ENCODE measurements around the gene FARSA.
"Not testable (repeated sequence)": the region's sequence is repeated elsewhere in the genome, so short reads cannot be mapped to it uniquely, and the experiment has no call there.

Gene FARSA

DNA sequence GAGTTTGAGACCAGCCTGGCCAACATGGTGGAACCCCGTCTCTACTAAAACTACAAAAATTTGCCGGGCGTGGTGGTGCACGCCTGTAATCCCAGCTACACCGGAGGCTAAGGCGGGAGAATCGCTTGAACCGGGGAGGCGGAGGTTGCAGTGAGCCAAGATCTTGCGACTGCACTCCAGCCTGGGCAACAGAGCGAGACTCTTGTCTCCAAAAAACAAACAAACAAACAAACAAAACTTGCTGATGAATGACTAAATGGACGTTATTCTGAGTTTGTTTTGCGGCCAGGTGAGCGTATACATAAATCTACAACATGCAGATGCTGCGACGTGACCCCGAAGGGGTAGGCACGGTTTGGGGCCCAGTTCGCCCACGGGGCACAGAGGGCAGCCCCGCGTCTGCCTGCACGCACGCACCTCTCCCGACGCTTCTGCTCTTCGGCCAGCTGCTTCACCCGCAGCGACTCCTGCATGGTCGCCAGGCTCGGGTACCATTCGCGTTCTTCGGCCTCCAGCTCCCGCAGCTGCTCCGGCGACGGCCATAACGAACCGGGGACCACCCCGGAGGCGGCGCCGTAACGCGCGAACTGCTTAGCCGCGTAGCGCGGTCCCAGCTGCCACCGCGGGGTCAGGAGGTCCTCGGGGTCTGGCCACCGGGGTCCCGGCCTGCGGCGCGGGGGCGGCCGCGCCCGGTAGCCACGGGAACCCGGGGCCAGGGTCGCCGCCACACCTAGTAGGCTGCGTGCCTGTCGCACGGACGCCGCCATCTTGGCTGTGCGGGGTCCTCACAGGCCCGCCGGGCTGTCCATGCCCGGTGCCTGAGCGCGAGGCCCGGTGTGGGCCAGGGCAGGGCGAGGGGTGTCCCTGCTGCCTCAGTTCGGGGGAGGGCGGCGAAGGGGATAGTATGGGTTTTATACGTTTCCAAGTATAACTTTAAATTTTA, 23.2 kb upstream of the FARSA start, which contains the start of gene GADD45GIP1:
GADD45GIP1 (minus strand) TSS at position 778 of the 943 bp plus-strand sequence; CDS start at position 767, 11 bp downstream.
- peak within 1 kb of the TSS; percentile 87 for H2BK5ac ChIP-seq (ENCODE audit: low read length)
- H2AFZ ChIP-seq (ENCODE audit: low read length): peak within 1 kb of the TSS; percentile 96
- H4K8ac ChIP-seq (ENCODE audit: low read depth, low read length): peak within 1 kb of the TSS; percentile 96
- peak within 1 kb of the TSS; percentile 98 for H3K9ac ChIP-seq (ENCODE audit: low read depth, low read length, poor library complexity)
- H2AK5ac ChIP-seq (ENCODE audit: low read depth, low read length): peak within 1 kb of the TSS; percentile 86
- H2BK12ac ChIP-seq (ENCODE audit: low read length): peak within 1 kb of the TSS; percentile 63
- no peak for DNase-seq (ENCODE audit: low spot score)
- peak within 1 kb of the TSS; percentile 61 for H2BK120ac ChIP-seq (ENCODE audit: low read depth, low read length)
- no peak within 1 kb of the TSS for H4K91ac ChIP-seq (ENCODE audit: low read depth, low read length, poor library complexity)
- peak within 1 kb of the TSS; percentile 97 for H3K4ac ChIP-seq (ENCODE audit: low read length)
- H2BK15ac ChIP-seq (ENCODE audit: low read length): peak within 1 kb of the TSS; percentile 87
- no peaks in the 10 kb centered on the region for H3K4me1 ChIP-seq (ENCODE audit: control insufficient read depth in 2 of 2, insufficient read depth in 1 of 2, low read depth in 1 of 2, low read length in 2 of 2)
- H3K23ac ChIP-seq (ENCODE audit: low read depth, low read length, poor library complexity): peak within 1 kb of the TSS; percentile 95
- H3K27ac ChIP-seq (replicated peaks; ENCODE audit: low read length): peak within 1 kb of the TSS; percentile 69
- no peaks in the 10 kb centered on the region for H3K27me3 ChIP-seq (ENCODE audit: control insufficient read depth in 3 of 3, insufficient read depth in 3 of 3, low read depth in 1 of 3, low read length in 3 of 3)
- peaks cover 18 to 43% of the 10 kb centered on the region in 2 donors for H3K36me3 ChIP-seq (replicated peaks in 1 of 2; ENCODE audit: control insufficient read depth in 2 of 2, insufficient read depth in 2 of 2, low read length in 2 of 2)
- peak within 1 kb of the TSS; percentile 97 for H3K18ac ChIP-seq (ENCODE audit: low read length)
- H3K4me3 ChIP-seq (ENCODE audit: low read length in 2 of 2): peak within 1 kb of the TSS; percentile 86 to 99
- H3K79me1 ChIP-seq (ENCODE audit: low read depth, low read length): peaks cover 11% of the 10 kb centered on the region
- H3K4me2 ChIP-seq (ENCODE audit: insufficient read depth, low read length, poor library complexity, severe bottlenecking): peak within 1 kb of the TSS; percentile 71
- no peaks in the 10 kb centered on the region for H3K9me3 ChIP-seq (replicated peaks in 1 of 2; ENCODE audit: control insufficient read depth in 2 of 2, insufficient read depth in 1 of 2, low read depth in 1 of 2, low read length in 2 of 2)
- peak within 1 kb of the TSS; percentile 63 for H3K14ac ChIP-seq (ENCODE audit: low read length)
- WGBS, 2 donors (ENCODE audit: extremely low coverage in 2 of 2, insufficient read length in 2 of 2, insufficient replicate concordance in 1 of 2): no CpG with 5 or more reads among the region's 84 CpGs

DNA sequence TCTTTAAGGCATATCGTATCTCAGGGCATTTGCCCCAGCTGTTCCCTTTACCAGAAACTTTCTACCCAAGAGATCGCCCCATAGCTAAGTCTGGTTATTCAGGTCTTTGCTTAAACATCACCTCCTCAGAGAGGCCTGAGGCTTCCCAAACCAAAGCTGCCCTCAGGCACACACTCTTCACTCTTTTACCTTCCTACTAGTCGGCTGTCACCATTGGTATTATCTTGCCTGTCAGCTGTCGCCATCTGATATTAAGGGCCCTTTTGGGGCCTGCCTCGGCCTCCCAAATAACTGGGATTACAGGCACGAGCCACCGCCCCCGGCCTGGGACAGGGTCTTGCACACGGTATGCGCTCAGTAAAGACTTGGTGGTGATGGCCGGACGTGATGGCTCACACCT, 22.5 kb upstream of the FARSA start:
- H3K23ac ChIP-seq (ENCODE audit: low read depth, low read length, poor library complexity): no peak overlapping the region
- peaks cover 11% of the 10 kb centered on the region for H3K79me1 ChIP-seq (ENCODE audit: low read depth, low read length)
- no peak overlapping the region for H3K27ac ChIP-seq (replicated peaks; ENCODE audit: low read length)
- peak overlapping the region; percentile 50 for H3K9ac ChIP-seq (ENCODE audit: low read depth, low read length, poor library complexity)
- peak overlapping the region; percentile 86 to 99 for H3K4me3 ChIP-seq (ENCODE audit: low read length in 2 of 2)
- peak overlapping the region; percentile 86 for H2AK5ac ChIP-seq (ENCODE audit: low read depth, low read length)
- peak overlapping the region; percentile 71 for H3K4me2 ChIP-seq (ENCODE audit: insufficient read depth, low read length, poor library complexity, severe bottlenecking)
- no CpG with 5 or more reads among the region's 12 CpGs for WGBS, 2 donors (ENCODE audit: extremely low coverage in 2 of 2, insufficient read length in 2 of 2, insufficient replicate concordance in 1 of 2)
- H2BK12ac ChIP-seq (ENCODE audit: low read length): no peak overlapping the region
- H3K4ac ChIP-seq (ENCODE audit: low read length): no peak overlapping the region
- H2AFZ ChIP-seq (ENCODE audit: low read length): no peak overlapping the region
- H3K9me3 ChIP-seq (replicated peaks in 1 of 2; ENCODE audit: control insufficient read depth in 2 of 2, insufficient read depth in 1 of 2, low read depth in 1 of 2, low read length in 2 of 2): no peaks in the 10 kb centered on the region
- no peaks in the 10 kb centered on the region for H3K27me3 ChIP-seq (ENCODE audit: control insufficient read depth in 3 of 3, insufficient read depth in 3 of 3, low read depth in 1 of 3, low read length in 3 of 3)
- H3K4me1 ChIP-seq (ENCODE audit: control insufficient read depth in 2 of 2, insufficient read depth in 1 of 2, low read depth in 1 of 2, low read length in 2 of 2): no peaks in the 10 kb centered on the region
- no peak overlapping the region for H2BK5ac ChIP-seq (ENCODE audit: low read length)
- H2BK15ac ChIP-seq (ENCODE audit: low read length): no peak overlapping the region
- no peak overlapping the region for H3K14ac ChIP-seq (ENCODE audit: low read length)
- H3K18ac ChIP-seq (ENCODE audit: low read length): no peak overlapping the region
- H2BK120ac ChIP-seq (ENCODE audit: low read depth, low read length): no peak overlapping the region
- no peak overlapping the region for H4K91ac ChIP-seq (ENCODE audit: low read depth, low read length, poor library complexity)
- peaks cover 22 to 49% of the 10 kb centered on the region in 2 donors for H3K36me3 ChIP-seq (replicated peaks in 1 of 2; ENCODE audit: control insufficient read depth in 2 of 2, insufficient read depth in 2 of 2, low read length in 2 of 2)
- DNase-seq (ENCODE audit: low spot score): no peak
- no peak overlapping the region for H4K8ac ChIP-seq (ENCODE audit: low read depth, low read length)

DNA sequence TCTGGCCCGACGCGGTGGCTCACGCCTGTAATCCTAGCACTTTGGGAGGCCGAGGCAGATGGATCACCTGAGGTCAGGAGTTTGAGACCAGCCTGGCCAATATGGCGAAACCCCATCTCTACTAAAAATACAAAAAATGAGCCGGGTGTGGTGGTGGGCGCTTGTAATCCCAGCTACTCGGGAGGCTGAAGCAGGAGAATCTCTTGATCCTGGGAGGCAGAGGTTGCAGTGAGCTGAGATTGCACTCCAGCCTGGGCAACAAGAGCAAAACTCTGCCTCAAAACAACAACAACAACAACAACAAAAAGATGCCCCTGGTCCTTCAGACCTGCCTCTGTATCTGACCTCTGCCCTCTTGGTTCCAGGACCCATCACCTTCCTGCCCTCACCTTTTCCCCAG, 22.1 kb upstream of the FARSA start:
- H2BK120ac ChIP-seq (ENCODE audit: low read depth, low read length); H2AK5ac ChIP-seq (ENCODE audit: low read depth, low read length); H4K8ac ChIP-seq (ENCODE audit: low read depth, low read length); H3K4me1 ChIP-seq (ENCODE audit: control insufficient read depth in 2 of 2, insufficient read depth in 1 of 2, low read depth in 1 of 2, low read length in 2 of 2); H3K4ac ChIP-seq (ENCODE audit: low read length); H2AFZ ChIP-seq (ENCODE audit: low read length); H2BK15ac ChIP-seq (ENCODE audit: low read length); H3K18ac ChIP-seq (ENCODE audit: low read length); H3K23ac ChIP-seq (ENCODE audit: low read depth, low read length, poor library complexity); H3K27me3 ChIP-seq (ENCODE audit: control insufficient read depth in 3 of 3, insufficient read depth in 3 of 3, low read depth in 1 of 3, low read length in 3 of 3); H3K14ac ChIP-seq (ENCODE audit: low read length); DNase-seq (ENCODE audit: low spot score); H4K91ac ChIP-seq (ENCODE audit: low read depth, low read length, poor library complexity); H3K9me3 ChIP-seq (replicated peaks in 1 of 2; ENCODE audit: control insufficient read depth in 2 of 2, insufficient read depth in 1 of 2, low read depth in 1 of 2, low read length in 2 of 2); H2BK5ac ChIP-seq (ENCODE audit: low read length); H3K27ac ChIP-seq (replicated peaks; ENCODE audit: low read length); H2BK12ac ChIP-seq (ENCODE audit: low read length): not testable (repeated sequence)
- H3K4me2 ChIP-seq (ENCODE audit: insufficient read depth, low read length, poor library complexity, severe bottlenecking): peak overlapping the region; percentile 71
- no CpG with 5 or more reads among the region's 9 CpGs for WGBS, 2 donors (ENCODE audit: extremely low coverage in 2 of 2, insufficient read length in 2 of 2, insufficient replicate concordance in 1 of 2)
- peaks cover 24 to 53% of the 10 kb centered on the region in 2 donors for H3K36me3 ChIP-seq (replicated peaks in 1 of 2; ENCODE audit: control insufficient read depth in 2 of 2, insufficient read depth in 2 of 2, low read length in 2 of 2)
- peaks cover 11% of the 10 kb centered on the region for H3K79me1 ChIP-seq (ENCODE audit: low read depth, low read length)
- H3K9ac ChIP-seq (ENCODE audit: low read depth, low read length, poor library complexity): peak overlapping the region; percentile 50
- peak overlapping the region in 1 of 2 donors; percentile 99 for H3K4me3 ChIP-seq (ENCODE audit: low read length in 2 of 2)

DNA sequence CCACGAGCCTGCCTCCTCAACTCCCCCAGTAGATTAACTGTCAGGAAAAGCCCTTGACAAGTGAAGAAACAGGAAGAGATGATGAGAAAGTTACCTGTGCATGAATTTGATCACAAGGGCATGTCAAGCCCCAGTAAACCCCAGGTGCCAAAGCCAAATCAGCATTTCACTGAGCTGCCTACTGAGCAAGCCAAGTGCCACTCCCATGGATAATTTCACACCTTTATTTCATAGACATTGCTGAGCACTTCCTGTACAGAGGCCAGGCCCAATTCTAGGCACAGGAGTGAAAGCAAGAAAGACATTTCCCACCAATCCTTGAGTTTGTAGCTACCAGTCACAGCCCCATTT, 21.1 kb upstream of the FARSA start:
- H3K36me3 ChIP-seq (replicated peaks in 1 of 2; ENCODE audit: control insufficient read depth in 2 of 2, insufficient read depth in 2 of 2, low read length in 2 of 2): peaks cover 30 to 62% of the 10 kb centered on the region in 2 donors
- WGBS, 2 donors (ENCODE audit: extremely low coverage in 2 of 2, insufficient read length in 2 of 2, insufficient replicate concordance in 1 of 2): no CpG with 5 or more reads among the region's 1 CpG

More for the DNA sequence above, 21.1 kb upstream of the FARSA start:
- H4K91ac ChIP-seq (ENCODE audit: low read depth, low read length, poor library complexity): no peak overlapping the region
- no peak overlapping the region for H3K18ac ChIP-seq (ENCODE audit: low read length)
- no peak overlapping the region for H2BK12ac ChIP-seq (ENCODE audit: low read length)
- H3K79me1 ChIP-seq (ENCODE audit: low read depth, low read length): peaks cover 11% of the 10 kb centered on the region
- H3K4me2 ChIP-seq (ENCODE audit: insufficient read depth, low read length, poor library complexity, severe bottlenecking): no peak overlapping the region
- no peak overlapping the region for H3K4ac ChIP-seq (ENCODE audit: low read length)
- DNase-seq (ENCODE audit: low spot score): no peak
- H3K27ac ChIP-seq (replicated peaks; ENCODE audit: low read length): no peak overlapping the region
- peak overlapping the region; percentile 43 for H2BK5ac ChIP-seq (ENCODE audit: low read length)
- no peak overlapping the region for H3K14ac ChIP-seq (ENCODE audit: low read length)
- H2BK120ac ChIP-seq (ENCODE audit: low read depth, low read length): no peak overlapping the region
- H3K27me3 ChIP-seq (ENCODE audit: control insufficient read depth in 3 of 3, insufficient read depth in 3 of 3, low read depth in 1 of 3, low read length in 3 of 3): no peaks in the 10 kb centered on the region
- H3K9ac ChIP-seq (ENCODE audit: low read depth, low read length, poor library complexity): no peak overlapping the region
- H2BK15ac ChIP-seq (ENCODE audit: low read length): no peak overlapping the region
- no peaks in the 10 kb centered on the region for H3K9me3 ChIP-seq (replicated peaks in 1 of 2; ENCODE audit: control insufficient read depth in 2 of 2, insufficient read depth in 1 of 2, low read depth in 1 of 2, low read length in 2 of 2)
- no peak overlapping the region for H2AFZ ChIP-seq (ENCODE audit: low read length)
- no peak overlapping the region for H2AK5ac ChIP-seq (ENCODE audit: low read depth, low read length)
- H3K23ac ChIP-seq (ENCODE audit: low read depth, low read length, poor library complexity): no peak overlapping the region
- H4K8ac ChIP-seq (ENCODE audit: low read depth, low read length): no peak overlapping the region
- no peaks in the 10 kb centered on the region for H3K4me1 ChIP-seq (ENCODE audit: control insufficient read depth in 2 of 2, insufficient read depth in 1 of 2, low read depth in 1 of 2, low read length in 2 of 2)
- no peak overlapping the region for H3K4me3 ChIP-seq (ENCODE audit: low read length in 2 of 2)
